HG02642 (cell line): ENCODE results near the gene MYRF.

Source experiments
- ATAC-seq: cut with Tn5 transposase; IDR thresholded peaks from one replicate; pipeline ENCODE4 v1.9.1; 2021; ENCODE audit warnings: mild to moderate bottlenecking; ENCODE audit not compliant: unreplicated experiment, poor library complexity

The MYRF gene

DNA sequence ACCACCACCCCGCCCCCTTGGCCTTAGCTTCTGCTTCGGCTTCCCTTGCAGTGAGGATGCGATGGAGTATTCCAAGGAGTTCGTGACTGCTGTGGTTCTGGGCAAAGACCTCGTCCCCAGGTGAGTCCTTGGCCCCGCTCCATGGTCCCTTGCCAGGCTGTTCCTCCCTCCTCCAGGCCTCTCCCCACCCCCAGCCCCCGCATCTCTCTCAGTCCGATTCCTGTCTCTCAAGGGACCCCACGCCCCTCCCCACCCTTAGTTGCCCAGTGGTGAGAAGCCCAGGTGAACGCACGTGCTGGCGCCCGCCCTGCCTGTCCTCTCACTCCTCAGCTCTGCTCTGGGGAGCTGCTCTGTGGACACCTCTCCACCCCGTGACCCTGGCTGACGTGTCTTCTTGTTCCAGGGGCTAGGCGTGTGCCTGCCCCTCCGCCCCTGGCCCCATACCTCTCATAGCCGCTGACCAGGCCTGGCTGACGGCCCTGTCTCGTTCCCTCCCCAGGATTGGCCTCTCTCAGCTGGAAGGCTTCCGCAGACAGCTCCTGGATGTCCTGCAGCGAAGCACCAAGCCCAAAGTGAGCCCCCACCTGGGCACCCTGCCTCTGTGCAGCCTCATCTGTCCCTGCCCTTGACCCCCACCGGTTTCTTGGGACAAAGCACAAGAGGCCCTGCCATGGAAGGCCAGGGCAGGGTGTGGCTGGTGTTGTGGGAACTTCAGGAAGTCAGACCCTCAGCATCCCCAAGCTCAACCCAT lies 14.6 kb upstream of the MYRF start:
- ATAC-seq: no peak

DNA sequence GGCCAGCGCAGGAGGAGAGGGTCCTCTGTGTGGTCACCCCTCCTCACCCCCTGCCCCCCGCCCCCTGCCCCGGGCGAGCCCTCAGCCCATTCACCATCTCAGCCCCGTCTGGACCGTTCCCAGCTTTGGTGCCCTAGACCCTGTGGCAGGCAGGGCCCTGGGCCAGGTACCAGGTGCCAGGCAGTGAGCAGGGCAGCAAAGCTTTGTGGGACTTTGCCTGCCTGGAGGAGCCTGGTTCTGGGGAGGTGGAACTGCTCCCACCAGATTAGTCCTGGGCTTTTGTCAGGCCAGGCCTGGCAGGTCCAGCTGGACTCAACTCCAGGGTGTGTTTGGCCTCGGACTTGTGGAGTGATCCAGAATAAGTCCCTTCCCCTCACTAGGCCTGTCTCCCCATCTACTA lies 13.7 kb upstream of the MYRF start:
- no peak for ATAC-seq

GRCh38 chr11:61739413-61739812 lies 13.0 kb upstream of the MYRF start:
- no peak for ATAC-seq

- ATAC-seq: no peak
Observed at GRCh38 chr11:61739966-61740365, 12.5 kb upstream of the MYRF start.

DNA sequence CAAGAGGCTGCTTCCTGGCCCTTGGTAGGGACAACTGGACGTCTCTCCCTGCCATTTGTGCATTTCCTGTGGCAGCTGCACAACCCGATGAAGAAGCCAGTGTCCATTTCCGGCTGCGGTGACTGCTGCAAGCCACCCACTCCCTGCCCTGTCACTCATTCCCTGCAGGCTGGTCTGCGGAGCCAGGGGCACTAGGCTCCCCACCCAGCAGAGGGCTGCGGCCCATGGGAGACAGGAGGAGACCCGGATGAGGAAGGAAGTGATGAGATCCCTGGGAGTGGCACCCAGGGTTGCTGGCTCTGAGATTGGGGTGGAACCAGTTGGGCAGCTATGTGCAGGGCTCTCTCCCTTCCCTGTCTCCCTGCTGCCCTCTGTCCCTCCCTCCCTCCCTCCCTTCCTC lies 10.0 kb upstream of the MYRF start:
- ATAC-seq: no peak

DNA sequence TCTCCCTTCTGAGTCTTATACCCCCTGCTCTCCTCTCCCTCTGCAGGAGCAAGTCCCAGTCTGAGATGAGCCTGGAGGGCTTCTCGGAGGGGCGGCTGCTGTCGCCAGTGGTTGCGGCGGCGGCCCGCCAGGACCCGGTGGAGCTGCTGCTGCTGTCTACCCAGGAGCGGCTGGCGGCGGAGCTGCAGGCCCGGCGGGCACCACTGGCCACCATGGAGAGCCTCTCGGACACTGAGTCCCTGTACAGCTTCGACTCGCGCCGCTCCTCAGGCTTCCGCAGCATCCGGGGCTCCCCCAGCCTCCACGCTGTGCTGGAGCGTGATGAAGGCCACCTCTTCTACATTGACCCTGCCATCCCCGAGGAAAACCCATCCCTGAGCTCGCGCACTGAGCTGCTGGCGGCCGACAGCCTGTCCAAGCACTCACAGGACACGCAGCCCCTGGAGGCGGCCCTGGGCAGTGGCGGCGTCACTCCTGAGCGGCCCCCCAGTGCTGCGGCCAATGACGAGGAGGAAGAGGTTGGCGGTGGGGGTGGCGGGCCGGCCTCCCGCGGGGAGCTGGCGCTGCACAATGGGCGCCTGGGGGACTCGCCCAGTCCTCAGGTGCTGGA lies 8.8 kb upstream of the MYRF start:
- ATAC-seq: no peak

DNA sequence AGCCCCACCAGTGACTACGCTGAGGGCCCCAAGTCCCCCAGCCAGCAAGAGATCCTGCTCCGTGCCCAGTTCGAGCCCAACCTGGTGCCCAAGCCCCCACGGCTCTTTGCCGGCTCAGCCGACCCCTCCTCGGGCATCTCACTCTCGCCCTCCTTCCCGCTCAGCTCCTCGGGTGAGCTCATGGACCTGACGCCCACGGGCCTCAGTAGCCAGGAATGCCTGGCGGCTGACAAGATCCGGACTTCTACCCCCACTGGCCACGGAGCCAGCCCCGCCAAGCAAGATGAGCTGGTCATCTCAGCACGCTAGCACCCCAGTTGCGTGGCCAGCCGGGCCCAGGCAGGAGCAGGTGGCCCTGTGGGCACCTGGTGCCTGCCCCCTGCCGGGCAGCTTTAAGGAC lies 8.3 kb upstream of the MYRF start:
- no peak for ATAC-seq

GRCh38 chr11:61744609-61745156 lies 7.8 kb upstream of the MYRF start:
- ATAC-seq: no peak

GRCh38 chr11:61745781-61746441 lies 6.5 kb upstream of the MYRF start:
- ATAC-seq: no peak

DNA sequence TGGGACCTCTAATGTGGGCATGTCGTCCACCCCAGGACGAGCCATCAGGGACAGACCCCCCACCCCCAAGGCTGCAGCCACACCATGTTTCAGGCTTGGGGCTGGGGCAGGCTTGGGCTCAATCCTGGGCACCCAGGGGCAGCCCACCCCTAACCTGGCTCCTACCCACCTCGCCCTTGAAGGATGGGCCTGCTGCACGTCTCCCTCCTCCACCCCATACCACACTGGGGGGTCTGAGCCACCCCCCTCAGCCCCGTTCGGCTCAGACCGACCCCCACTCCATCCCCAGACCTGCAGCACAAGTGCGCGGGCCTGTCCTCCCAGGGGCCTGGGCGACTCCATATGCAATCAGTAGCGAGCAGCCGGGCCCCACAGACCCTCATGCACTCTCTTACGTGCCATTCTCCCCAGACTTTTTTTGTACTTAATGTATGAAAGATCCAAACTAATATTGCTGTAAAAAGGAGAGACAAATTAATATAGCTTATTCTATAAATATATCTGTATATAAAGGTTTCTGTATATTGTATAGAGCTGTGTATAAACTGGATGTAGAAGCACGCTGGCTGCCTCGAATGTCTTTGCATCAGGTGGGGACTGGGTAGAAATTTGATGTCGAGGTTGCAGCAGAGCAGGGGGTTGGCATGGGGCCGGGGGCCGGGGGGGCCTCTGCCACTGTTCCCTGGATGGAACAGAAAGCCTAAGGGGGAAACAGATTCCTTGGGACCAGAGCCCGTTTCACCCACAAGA lies 5.8 kb upstream of the MYRF start:
- no peak for ATAC-seq

GRCh38 chr11:61747192-61747966 lies 5.1 kb upstream of the MYRF start:
- peak; percentile 61 for ATAC-seq

- ATAC-seq: no peak
Observed at GRCh38 chr11:61747967-61748285, 4.5 kb upstream of the MYRF start.

- ATAC-seq: no peak
Observed at GRCh38 chr11:61749591-61750217, 2.7 kb upstream of the MYRF start.

DNA sequence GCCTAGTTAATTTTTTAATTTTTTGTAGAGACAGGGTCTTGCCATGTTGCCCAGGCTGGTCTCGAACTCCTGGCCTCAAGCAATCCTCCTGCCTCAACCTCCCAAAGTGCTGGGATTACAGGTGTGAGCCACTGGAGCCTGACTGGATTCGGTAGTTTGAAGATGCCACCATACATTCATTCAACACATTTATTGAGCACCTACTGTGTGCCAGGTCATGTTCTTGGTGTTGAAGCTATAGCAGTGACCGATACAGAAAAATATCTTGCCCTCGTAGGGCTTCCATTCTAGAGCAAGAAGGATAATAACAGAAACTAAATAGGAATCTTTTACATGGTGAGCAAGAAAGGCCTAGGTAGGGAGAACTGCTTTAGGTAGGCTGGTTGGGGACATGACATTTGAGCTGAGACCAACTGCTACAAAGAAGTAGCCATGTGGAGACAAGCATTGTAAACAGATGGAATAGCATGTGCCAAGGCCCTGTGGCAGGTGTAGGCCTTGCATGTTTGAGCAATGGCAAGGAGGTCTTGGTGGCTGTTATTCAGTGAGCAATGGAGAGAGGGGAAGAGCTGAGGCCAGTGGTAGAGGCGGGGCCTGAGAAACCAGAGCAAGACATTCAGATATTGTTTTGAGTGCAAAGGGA lies 1.7 kb upstream of the MYRF start:
- no peak for ATAC-seq

DNA sequence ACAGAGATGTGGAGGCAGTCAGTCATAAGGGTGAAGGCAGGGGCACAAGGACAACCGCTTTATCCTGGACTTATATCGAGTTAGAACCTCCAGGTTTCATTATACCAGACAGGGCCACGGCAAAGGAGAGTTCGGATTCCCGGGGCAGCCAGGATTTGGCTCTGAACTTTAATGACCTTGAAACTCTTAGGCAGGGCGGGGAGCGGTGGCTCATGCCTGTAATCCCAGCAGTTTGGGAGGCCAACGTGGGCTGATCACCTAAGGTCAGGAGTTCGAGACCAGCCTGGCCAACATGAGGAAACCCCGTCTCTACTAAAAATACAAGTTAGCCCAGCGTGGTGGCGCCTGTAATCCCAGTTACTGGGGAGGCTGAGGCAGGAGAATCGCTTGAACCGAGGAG lies 1.1 kb upstream of the MYRF start:
- no peak for ATAC-seq

DNA sequence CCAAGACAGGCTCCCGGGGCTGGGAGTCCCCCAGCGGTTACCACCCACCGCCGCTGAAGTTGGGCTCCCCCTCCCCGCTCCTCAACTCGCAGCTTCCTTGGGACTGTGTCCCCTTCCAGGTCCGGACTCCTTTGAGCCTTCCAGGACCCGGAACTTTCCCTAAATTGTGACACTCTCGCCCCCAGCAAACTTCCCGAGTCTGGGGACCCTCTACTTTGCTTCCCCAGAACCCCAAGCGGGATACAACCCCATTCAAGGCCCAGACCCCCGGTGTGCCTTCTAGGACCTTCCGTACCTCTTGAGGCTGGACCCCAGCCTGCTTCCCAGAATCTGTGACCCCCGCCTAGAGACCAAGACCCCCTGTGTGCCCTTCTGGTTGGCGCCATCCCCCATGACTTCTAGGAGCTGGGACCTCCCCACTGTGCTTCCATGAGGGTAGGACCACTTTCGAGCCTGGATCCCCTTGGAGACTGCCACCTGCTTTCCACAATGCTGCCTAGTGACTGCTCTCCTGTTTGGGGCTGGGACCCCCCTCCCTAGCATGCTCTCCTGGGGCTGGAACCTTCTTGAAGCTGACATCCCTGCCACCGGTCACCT lies 587 bp downstream of the MYRF start:
- no peak for ATAC-seq

- ATAC-seq: no peak
Observed at GRCh38 chr11:61753672-61754071, 1.2 kb downstream of the MYRF start.

GRCh38 chr11:61754534-61755482 lies 2.4 kb downstream of the MYRF start:
- ATAC-seq: no peak
